DOHH2 (cell line): ENCODE measurements around the gene NT5C1B.

Source experiments
- EZH2phosphoT487 ChIP-seq: fragments of 200-600 bp; sonication (generic); IDR thresholded peaks from 2 replicates; pipeline ENCODE4 v1.6.1; 2017; ENCODE audit warnings: borderline replicate concordance, mild to moderate bottlenecking, antibody characterized with exemption, low read length, moderate library complexity, mixed read lengths
- TF ChIP-seq, protein P1 (sequence below): fragments of 200-600 bp; sonication (generic); IDR thresholded peaks from one replicate; pipeline ENCODE4 v1.5.1; 2014; ENCODE audit warnings: antibody characterized with exemption, mild to moderate bottlenecking, low read depth, low read length; ENCODE audit not compliant: poor library complexity, severe bottlenecking

GRCh38 chr2:18611184-18611583 is 21.8 kb upstream of the NT5C1B start:
- TF ChIP-seq, protein P1, sequence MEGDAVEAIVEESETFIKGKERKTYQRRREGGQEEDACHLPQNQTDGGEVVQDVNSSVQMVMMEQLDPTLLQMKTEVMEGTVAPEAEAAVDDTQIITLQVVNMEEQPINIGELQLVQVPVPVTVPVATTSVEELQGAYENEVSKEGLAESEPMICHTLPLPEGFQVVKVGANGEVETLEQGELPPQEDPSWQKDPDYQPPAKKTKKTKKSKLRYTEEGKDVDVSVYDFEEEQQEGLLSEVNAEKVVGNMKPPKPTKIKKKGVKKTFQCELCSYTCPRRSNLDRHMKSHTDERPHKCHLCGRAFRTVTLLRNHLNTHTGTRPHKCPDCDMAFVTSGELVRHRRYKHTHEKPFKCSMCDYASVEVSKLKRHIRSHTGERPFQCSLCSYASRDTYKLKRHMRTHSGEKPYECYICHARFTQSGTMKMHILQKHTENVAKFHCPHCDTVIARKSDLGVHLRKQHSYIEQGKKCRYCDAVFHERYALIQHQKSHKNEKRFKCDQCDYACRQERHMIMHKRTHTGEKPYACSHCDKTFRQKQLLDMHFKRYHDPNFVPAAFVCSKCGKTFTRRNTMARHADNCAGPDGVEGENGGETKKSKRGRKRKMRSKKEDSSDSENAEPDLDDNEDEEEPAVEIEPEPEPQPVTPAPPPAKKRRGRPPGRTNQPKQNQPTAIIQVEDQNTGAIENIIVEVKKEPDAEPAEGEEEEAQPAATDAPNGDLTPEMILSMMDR = no peak
- no peak for TF ChIP-seq EZH2phosphoT487
